GM19452 (cell line): ENCODE results near the gene LRRC43.
"Not testable (repeated sequence)": the region's sequence is repeated elsewhere in the genome, so short reads cannot be mapped to it uniquely, and the experiment has no call there.

Experiments
- ATAC-seq: cut with Tn5 transposase; IDR thresholded peaks from one replicate; pipeline ENCODE4 v1.9.1; 2021; ENCODE audit not compliant: unreplicated experiment

The LRRC43 gene

DNA sequence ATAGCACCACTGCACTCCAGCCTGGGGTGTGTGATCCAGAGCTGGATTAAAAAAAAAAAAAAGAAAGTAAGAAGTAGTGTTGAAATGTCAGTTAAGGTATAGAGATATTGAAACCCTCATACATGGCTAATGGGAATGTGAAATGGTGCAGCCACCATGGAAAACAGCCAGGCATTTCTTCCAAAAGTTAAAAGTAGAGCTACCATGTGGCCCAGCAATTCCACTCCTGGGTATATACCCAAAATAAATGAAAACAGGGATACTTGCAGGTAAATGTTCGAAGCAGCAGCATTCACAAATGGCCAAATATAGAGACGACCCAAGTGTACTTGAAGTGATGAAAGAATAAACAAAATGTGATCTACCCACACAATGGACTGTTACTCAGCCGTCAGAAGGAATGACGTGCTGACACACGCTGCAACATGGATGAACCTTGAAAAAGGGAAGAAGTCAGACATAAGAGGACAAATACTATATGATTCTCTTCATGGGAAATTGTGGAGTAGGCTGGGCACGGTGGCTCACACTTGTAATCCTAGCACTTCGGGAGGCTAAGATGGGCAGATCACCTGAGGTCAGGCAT, 24.1 kb upstream of the LRRC43 start:
- no peak for ATAC-seq

- no peak for ATAC-seq
Observed at GRCh38 chr12:122159882-122160281, 23.0 kb upstream of the LRRC43 start.

DNA sequence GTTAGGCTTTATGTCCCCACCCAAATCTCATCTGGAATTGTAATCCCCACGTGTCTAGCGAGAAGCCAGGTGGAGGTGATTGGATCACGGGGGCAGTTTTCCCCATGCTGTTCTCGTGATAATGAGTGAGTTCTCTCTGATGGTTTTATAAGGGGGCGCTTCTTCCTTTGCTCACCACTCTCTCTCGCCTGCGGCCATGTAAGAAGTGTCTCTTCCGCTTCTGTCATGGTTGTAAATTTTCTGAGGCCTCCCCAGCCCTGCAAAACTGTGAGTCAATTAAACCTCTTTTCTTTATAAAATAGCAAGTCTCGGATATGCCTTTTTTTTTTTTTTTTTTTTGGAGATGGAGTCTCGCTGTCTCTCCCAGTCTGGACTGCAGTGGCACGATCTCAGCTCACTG, 22.2 kb upstream of the LRRC43 start:
- no peak for ATAC-seq

DNA sequence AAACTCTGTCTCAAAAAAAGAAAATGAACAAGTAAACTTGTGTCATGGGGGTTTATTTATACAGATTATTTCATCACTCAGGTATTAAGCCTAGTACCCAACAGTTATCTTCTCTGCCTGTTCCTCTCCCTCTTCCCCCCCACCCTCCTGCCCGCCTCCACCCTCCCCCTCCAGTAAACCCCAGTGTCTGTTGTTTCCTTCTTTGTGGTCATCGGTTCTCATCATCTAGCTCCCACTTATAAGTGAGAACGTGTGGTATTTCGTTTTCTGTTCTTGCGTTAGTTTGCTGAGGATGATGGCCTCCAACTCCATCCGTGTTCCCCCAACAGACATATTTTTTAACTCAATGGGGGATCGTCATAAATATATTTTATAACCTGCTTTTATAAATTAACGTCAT, 21.2 kb upstream of the LRRC43 start:
- no peak for ATAC-seq

- ATAC-seq = no peak
Observed at GRCh38 chr12:122162976-122163375, 19.9 kb upstream of the LRRC43 start.

DNA sequence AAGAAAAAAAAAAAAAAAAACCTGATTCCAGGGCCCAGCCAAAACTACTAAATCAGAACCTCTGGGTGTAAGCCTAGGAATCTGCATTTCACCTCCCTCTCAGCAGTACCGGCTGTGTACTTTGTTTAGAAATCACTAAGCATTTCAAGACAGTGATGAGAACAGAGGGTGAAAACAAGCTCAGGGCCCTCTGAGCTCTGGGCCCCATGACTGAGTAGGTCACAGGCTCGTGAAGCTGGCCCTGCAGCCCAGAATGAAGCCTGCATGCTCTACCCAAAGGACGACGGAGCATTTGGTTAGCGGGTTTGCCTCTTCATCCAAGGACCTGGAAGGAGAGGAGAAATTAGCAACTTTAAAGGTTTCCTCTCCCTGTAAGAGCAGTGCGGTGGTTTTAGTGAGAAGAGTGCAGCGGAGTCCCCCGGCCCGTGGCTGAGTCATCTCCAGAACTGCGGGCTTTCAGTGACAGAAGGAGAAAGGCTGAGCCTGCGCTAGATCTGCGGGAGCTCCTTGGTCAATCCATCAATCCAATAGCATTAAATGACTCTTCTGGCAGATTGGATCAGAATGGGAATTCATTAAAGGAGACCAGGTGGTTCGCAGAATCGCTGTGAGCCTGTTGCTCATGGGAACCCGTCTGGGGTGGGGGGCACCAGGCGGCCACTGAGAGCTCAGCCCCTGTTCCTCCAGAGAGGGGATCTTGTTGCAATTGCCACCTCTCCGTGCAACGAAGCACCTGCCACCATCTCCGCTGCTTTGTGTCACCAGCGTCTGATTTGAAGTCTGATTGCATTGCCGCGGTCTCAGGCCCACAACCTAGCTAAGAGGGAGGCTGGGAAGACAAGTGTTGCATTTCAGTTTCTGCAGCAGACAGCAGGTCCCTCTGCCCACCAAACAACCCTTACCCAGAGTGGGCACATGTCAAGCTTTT, 16.2 kb upstream of the LRRC43 start:
- no peak for ATAC-seq

GRCh38 chr12:122167356-122167925, 15.5 kb upstream of the LRRC43 start:
- no peak for ATAC-seq

DNA sequence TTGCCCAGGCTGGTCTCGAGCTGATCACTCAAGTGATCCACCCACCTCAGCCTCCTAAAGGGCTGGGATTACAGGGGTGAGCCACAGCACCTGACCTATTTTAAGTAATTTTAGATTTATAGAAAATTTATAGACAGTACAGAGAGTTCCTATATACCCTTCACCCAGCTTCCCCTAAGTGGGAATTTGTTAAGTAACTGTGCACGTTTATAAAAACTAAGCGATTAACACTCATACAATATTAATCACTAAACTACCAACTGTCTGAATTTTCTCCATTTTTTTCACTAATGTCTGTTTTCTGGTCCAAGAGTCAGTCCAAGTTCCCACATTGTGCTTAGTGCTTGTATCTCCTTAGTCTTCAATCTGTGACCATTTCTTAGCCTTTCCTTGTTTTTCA, 14.4 kb upstream of the LRRC43 start:
- no peak for ATAC-seq

- no peak for ATAC-seq
Observed at GRCh38 chr12:122171399-122171798, 11.5 kb upstream of the LRRC43 start.

GRCh38 chr12:122172262-122172939, 10.5 kb upstream of the LRRC43 start:
- ATAC-seq = no peak

DNA sequence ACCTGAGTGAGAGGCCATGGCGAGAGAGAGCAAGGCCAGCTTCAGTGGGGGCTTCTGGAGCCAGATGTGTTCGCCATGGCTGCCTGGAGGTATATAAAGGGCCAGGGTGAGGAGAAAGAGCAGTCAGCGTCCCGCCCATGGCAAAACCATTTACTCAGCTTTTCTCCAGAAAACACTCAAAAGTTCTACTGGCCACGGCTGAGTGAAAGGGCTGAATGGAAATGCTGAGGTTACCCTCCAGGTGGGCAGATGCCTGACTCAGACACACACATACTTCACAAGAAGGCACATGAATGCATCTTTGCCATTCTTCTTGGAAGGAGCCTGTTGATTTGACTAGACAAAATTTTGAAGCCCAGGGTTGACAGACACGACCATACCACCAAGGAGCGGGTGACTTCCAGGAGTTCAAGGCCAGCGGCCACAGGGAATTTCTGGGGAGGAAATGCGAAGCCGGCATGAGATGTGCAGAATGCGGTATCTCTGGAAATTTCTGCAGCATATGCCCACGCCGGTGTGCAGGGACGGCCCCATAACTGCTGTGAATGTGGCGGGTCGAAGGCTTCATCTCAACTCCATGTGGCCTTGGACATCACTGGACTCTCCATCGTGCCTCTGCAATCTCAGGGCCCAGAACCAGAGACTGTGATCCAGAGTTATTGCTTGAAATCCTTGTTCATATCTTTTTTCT, 8.6 kb upstream of the LRRC43 start, which contains the start of gene IL31:
Gene IL31 (minus strand): TSS at position 67 of the 691 bp plus-strand sequence. CDS start 49 bp downstream, at position 18.
- ATAC-seq = no peak

- not testable (repeated sequence) for ATAC-seq
Observed at GRCh38 chr12:122176473-122176872, 6.5 kb upstream of the LRRC43 start.

DNA sequence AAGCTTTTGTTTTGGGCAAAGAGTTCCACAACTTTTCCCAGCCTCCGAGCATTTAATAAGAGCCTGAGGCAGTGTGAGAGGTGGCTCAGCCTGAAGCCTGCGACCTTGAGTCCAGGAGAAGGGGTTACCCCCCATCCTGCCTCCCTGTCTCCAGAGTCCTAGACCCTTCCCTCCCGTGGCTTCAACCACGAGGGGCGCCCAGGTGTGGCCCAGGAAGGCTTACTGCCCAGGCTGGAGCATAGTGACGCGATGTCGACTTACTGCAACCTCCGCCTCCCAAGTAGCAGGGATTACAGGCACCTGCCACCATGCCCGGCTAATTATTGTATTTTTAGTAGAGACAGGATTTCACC, 641 bp downstream of the LRRC43 start:
- no peak for ATAC-seq

DNA sequence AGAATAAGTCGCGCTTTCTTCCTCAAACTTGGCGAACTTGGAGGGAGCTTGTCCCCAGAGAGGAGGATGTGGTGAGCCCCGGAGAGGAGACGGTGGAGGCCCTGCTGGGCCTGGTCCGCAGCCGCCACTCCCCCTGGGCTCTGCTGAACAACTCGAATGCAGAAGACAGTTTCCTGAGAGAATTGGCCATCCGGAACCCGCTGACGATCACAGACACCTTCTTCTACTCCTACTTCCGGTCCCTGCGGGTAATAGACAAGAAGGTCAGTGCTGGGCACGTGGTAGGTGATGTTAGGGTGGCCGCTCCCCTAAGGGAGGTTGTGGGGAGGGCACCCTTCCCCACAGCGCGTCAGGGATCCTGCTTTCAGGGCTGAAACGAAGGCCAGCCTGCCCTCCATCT, 1.6 kb downstream of the LRRC43 start:
- no peak for ATAC-seq

DNA sequence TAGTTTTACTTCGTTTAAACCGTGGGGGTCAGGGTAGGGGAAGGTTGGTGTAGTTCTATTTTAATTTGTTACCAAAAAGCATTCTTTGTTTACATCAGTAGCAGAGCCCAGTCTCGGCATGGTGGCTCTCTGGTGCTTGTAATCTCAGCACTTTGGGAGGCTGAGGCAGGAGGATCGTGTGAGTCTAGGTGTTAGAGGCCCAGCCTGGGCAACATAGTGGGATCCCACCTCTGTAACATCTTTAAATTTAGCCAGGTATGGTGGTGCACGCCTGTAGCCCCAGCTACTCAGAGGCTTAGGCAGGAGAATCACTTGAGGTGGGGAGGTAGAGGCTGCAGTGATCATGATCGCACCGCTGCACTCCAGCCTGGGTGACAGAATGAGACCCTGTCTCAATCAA, 2.2 kb downstream of the LRRC43 start:
- no peak for ATAC-seq

DNA sequence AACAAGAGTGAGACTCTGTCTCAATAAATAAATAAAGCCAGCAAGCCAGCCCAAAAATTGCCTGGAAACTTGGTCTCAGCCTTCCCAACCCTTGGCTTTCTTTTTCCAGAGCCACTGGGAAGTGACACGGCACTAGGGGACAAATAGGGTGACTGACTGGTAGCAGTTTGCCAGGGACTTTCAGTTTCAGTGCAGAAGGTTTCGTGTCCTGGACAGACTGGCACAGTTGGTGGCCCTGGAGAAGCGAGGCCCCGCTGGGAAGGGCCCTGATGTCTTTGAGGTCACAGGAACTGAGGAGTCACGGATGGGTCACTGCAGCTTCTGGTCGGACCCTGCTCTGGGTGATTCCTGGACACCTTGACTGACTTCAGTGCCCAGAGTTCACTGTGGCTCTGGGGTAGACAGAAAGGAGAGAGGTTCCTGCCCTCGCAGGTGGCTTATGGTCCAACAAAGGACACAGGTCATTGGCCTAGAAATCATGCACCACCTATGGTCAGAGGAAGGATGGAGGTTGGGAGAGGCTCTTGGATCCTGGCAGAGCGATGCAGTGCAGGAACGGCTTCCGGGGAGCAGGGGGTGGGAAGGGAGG, 2.7 kb downstream of the LRRC43 start:
- no peak for ATAC-seq

- ATAC-seq = no peak
Observed at GRCh38 chr12:122187466-122187865, 4.5 kb downstream of the LRRC43 start.

GRCh38 chr12:122189626-122190475, 6.9 kb downstream of the LRRC43 start:
- no peak for ATAC-seq

GRCh38 chr12:122190842-122191668, 8.1 kb downstream of the LRRC43 start:
- ATAC-seq = no peak
